ENCODE data around the gene GALNT18.

- no peak for TF ChIP-seq POLR2AphosphoS5 (IDR thresholded peaks at IDR 0.05)
- TF ChIP-seq, protein P1, sequence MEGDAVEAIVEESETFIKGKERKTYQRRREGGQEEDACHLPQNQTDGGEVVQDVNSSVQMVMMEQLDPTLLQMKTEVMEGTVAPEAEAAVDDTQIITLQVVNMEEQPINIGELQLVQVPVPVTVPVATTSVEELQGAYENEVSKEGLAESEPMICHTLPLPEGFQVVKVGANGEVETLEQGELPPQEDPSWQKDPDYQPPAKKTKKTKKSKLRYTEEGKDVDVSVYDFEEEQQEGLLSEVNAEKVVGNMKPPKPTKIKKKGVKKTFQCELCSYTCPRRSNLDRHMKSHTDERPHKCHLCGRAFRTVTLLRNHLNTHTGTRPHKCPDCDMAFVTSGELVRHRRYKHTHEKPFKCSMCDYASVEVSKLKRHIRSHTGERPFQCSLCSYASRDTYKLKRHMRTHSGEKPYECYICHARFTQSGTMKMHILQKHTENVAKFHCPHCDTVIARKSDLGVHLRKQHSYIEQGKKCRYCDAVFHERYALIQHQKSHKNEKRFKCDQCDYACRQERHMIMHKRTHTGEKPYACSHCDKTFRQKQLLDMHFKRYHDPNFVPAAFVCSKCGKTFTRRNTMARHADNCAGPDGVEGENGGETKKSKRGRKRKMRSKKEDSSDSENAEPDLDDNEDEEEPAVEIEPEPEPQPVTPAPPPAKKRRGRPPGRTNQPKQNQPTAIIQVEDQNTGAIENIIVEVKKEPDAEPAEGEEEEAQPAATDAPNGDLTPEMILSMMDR (IDR thresholded peaks at IDR 0.05) = no peak
Measured at GRCh38 chr11:11344045-11344444, 277.8 kb downstream of the GALNT18 start.

All from breast epithelium (tissue), 3 donors.